ENCODE measurements around the gene MCF2L2.
"Not testable (repeated sequence)": the region's sequence is repeated elsewhere in the genome, so short reads cannot be mapped to it uniquely, and the experiment has no call there.

The MCF2L2 gene

GRCh38 chr3:183392186-183393034 lies 36.0 kb downstream of the MCF2L2 start:
- DNase-seq: peak; percentile 42

DNA sequence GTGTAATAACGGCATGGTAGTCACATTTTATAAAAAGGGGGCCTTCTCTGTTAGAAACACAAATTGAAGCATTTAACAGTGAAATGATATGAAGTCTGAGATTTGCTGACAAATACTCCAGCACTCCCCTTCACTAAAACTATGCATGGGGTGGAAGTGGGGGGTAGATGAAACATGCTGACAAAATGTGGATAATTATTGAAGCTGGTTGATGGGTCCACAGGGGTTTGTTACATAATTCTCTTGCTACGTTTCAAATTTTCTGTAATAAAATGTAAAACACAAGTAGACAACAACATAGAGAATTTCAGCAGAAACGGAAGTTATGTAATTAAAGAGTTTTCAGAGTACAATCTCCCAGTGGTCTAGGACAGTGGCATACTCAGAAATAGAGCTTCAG lies 37.0 kb downstream of the MCF2L2 start:
- DNase-seq: no peak

GRCh38 chr3:183390844-183391243 lies 37.6 kb downstream of the MCF2L2 start:
- no peak for DNase-seq

- DNase-seq: no peak
Measured at GRCh38 chr3:183388213-183388895, 40.1 kb downstream of the MCF2L2 start.

DNA sequence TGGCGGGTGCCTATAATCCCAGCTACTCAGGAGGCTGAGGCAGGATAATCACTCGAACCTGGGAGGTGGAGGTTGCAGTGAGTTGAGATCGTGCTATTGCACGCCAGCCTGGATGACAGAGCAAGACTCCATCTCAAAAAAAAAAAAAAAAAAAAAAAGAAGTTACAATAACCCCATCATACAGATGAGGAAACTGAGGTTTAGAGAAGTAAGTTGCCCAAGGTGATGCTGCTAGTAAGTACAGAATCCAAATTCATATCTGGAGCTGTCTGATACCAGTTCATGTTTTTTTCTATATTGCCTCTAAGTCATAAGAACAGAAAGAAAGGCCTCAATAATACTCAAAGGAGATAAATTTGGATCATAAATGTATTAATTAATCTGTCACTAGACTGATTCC lies 40.6 kb downstream of the MCF2L2 start:
- DNase-seq: no peak

DNA sequence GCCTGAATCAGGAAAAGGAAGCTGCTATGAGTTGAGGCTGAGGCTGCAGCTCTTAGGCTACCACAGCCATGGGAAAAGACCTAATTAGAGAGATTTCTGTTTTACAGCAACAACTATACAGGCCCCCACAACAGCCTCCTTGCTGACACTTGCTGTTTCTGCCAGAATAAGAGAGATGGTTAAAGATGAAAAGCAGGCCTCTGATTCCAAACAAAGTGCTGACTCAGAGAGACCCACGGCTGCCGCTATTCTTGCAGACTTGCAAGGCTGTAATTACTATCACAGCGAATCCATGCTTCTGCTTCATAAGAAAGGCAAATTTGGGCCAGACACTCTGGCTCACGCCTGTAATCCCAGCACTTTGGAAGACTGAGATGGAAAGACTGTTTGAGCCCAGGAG lies 41.8 kb downstream of the MCF2L2 start:
- DNase-seq: no peak

- peak; percentile 26 for DNase-seq
Measured at GRCh38 chr3:183385698-183386613, 42.5 kb downstream of the MCF2L2 start.

DNA sequence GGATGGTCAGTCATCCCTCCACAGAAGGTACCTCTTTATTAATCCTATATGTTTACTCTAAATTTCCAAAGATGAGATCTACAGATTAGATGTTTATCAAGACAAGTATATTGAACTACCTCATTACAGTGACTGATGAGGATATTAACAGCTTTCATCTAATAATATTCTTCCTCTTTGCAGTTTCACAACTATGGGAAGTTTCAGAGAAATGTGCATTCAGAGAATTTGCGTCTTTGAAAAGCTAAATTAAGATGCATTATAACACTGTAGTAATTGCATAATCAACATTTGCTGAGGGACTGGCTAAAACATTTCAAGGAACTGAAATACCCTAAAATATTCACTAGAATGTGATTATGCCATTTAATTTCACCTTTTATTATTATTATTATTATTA lies 46.7 kb downstream of the MCF2L2 start:
- no peak for DNase-seq

- DNase-seq: peak; percentile 67
Measured at GRCh38 chr3:183381179-183381578, 47.2 kb downstream of the MCF2L2 start.

- peak; percentile 35 for DNase-seq
Measured at GRCh38 chr3:183378951-183379350, 49.5 kb downstream of the MCF2L2 start.

GRCh38 chr3:183378545-183378944 lies 49.9 kb downstream of the MCF2L2 start:
- DNase-seq: no peak

GRCh38 chr3:183378008-183378407 lies 50.4 kb downstream of the MCF2L2 start:
- peak; percentile 96 for DNase-seq

DNA sequence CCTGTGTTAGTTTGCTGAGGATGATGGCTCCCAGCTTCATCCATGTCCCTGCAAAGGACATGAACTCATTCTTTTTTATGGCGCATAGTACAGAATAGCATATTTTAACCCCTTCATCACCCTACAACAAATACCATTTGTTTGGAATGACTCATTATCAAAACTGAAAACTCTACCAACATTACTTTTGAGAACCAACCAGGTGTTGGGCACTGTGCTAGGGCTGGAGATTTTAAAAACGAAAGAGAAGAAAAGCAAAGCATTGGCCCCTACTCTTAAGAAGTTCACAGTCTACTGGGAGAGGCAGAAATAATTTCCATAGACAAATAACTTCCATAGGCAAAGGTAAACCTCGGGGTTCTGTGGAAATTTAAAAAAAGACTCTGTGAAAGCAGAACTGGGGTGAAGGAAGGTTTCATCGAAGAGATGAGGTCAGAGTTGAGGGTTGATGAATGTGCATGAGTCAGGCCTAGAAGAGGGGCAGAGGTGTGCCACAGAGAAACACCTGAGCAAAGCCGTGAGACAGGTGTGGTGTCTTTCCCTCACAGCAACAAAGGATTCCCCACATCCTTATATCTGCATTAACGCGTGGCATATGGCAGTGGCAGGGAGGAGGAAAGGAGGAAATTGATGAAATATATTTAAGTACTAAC lies 51.0 kb downstream of the MCF2L2 start:
- peak; percentile 79 for DNase-seq

DNA sequence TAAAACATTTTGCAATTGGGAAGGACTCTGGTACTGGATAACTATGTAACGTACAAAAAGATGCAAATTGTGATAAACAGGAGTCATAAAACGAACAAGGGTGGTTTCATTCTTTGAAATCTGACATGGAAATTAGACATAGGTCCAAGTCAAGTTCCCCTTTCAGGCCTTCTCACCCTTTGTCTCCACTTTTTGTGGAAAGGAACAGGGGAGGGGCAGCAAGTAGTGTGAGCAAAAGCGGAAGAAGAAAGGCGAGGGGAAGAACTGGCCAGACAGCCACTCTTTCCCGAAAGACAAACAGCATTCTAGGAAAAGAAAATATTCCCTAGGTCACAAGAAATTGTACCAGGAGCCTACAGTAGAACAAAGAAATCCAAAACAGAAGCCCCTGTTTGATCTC lies 52.6 kb downstream of the MCF2L2 start:
- no peak for DNase-seq

DNA sequence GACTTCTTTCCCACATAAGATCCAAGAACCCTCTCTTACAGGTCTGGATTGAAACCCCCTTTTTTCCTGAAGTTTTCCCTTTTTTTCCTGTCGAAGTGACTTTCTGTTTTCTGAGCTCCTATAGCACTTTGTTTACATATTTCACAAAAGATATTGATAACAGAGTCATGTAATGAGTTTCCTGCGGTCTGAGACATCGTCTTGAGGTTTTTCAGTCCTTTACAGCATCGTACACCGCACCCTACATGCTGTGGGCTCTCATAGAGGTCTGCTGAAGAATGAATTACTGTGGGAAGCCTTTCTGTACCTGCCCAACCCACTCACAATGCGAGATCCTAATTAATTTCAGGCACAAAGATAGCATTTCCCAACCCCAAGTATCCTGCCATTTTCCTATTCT lies 53.1 kb downstream of the MCF2L2 start:
- no peak for DNase-seq

DNA sequence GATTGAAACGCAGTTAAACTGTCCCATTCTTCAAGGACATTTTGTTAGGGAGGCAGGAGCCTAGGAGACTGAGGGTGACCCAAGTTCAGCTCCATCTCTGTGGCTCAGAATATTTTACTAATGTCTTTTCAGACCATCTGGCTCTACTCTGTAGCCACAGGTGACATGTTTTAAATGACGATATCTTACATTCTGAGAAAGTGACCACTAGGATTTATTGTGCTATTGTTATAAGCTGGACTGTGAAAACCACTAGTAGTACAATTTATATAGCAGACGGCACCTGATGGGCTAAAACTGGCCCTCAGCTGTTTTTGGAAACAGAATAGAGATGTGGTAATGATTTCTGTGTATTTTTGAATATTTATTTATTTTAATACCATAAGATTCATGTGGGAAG lies 55.5 kb downstream of the MCF2L2 start:
- DNase-seq: no peak

DNA sequence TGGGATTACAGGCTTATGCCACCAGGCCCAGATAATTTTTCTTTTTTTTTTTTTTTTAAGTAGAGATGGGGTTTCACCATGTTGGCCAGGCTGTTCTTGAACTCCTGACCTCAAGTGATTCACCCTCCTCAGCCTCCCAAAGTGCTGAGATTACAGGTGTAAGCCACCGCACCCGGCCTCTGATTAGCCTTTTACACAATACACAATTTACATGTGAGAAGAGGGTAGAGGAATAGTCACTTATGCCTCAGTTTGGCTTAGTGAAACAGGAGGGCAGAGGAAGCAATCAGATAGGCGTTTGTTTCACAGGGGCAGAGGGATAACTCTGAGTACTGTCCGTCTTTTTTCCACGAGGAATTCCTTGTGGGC lies 56.8 kb downstream of the MCF2L2 start:
- DNase-seq: not testable (repeated sequence)

- DNase-seq: no peak
Measured at GRCh38 chr3:183370391-183370790, 58.0 kb downstream of the MCF2L2 start.

GRCh38 chr3:183369627-183370026 lies 58.8 kb downstream of the MCF2L2 start:
- no peak for DNase-seq

- no peak for DNase-seq
Measured at GRCh38 chr3:183369117-183369516, 59.3 kb downstream of the MCF2L2 start.

GRCh38 chr3:183360971-183361624 lies 67.3 kb downstream of the MCF2L2 start:
- no peak for DNase-seq

DNA sequence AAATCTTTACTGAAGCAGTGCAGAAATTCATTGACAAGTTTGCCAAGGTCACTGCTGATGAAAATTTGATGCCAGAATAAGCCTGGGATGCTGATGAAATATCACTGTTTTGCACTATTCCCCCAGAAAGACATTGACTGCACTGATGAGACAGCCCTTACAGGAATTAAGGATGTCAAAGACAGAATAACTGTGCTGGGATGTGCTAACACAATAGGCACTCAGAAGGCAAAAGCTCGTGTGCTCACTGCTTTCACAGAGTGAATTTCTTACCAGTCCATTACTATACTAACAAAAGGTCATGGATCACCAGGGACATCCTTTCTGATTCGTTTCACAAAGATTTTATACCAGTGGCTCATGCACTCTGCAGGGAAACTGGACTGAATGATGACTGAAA lies 69.4 kb downstream of the MCF2L2 start:
- DNase-seq: no peak

All from NCI-H510A (cell line).